ENCODE data around the gene IRF2BP1.

- TF ChIP-seq, protein P1, sequence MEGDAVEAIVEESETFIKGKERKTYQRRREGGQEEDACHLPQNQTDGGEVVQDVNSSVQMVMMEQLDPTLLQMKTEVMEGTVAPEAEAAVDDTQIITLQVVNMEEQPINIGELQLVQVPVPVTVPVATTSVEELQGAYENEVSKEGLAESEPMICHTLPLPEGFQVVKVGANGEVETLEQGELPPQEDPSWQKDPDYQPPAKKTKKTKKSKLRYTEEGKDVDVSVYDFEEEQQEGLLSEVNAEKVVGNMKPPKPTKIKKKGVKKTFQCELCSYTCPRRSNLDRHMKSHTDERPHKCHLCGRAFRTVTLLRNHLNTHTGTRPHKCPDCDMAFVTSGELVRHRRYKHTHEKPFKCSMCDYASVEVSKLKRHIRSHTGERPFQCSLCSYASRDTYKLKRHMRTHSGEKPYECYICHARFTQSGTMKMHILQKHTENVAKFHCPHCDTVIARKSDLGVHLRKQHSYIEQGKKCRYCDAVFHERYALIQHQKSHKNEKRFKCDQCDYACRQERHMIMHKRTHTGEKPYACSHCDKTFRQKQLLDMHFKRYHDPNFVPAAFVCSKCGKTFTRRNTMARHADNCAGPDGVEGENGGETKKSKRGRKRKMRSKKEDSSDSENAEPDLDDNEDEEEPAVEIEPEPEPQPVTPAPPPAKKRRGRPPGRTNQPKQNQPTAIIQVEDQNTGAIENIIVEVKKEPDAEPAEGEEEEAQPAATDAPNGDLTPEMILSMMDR (conservative IDR thresholded peaks at IDR 0.05; ENCODE audit: low read depth, low read length), result no peak
- TF ChIP-seq EZH2 (IDR thresholded peaks at IDR 0.05; ENCODE audit: borderline replicate concordance, low read depth, low read length, poor library complexity, severe bottlenecking), result no peak
Observed at GRCh38 chr19:45852145-45852750, 33.7 kb downstream of the IRF2BP1 start.
